GM19239 (cell line): ENCODE data around the gene MXI1.

Experiments
- DNase-seq: peaks from one replicate; pipeline ENCODE4 v3.0.0; 2011; ENCODE audit warnings: low spot score; ENCODE audit not compliant: insufficient read length
- FAIRE-seq: peaks from 2 replicates; lab custom pipeline; 2011; peaks lifted over from hg19 to GRCh38; lab: Jason Lieb, UNC

Gene MXI1

GRCh38 chr10:110334061-110334656 lies 126.8 kb downstream of the MXI1 start:
- DNase-seq (no peak), FAIRE-seq (no peak)

- FAIRE-seq (no peak), DNase-seq (no peak)
Measured at GRCh38 chr10:110335314-110336064, 128.1 kb downstream of the MXI1 start.

GRCh38 chr10:110336111-110336721 lies 128.8 kb downstream of the MXI1 start:
- DNase-seq (no peak), FAIRE-seq (no peak)
